ENCODE measurements around the gene GIPC1. TPM values are rescaled to one million over a fixed set of nuclear protein-coding genes. Genes with fewer than 3 reads are reported as not detected.

Gene GIPC1
- total RNA-seq, 1 donor from 2014 or later, result 45.5 TPM

GRCh38 chr19:14516048-14516534, 20.2 kb upstream of the GIPC1 start:
- peaks cover 59% of the 10 kb centered on the region for H3K4me1 ChIP-seq
- no peaks in the 10 kb centered on the region for H3K9me3 ChIP-seq (replicated peaks)
- H3K36me3 ChIP-seq, result peaks cover 33% of the 10 kb centered on the region
- intact Hi-C loops (cut with micrococcal nuclease), result no loop called here
- TF ChIP-seq CTCF (IDR thresholded peaks at IDR 0.05; ENCODE audit: borderline replicate concordance), result no peak
- peak overlapping the region; percentile 100 for H3K27ac ChIP-seq (replicated peaks)
- no peak for DNase-seq
- H3K27me3 ChIP-seq (ENCODE audit: low read depth), result no peaks in the 10 kb centered on the region
- H3K4me3 ChIP-seq, result peak overlapping the region; percentile 99

- intact Hi-C loops (cut with micrococcal nuclease), result no loop called here
- Histone ChIP-seq H3K36me3 (peaks cover 33% of the 10 kb centered on the region), H3K4me1 (peaks cover 59% of the 10 kb centered on the region), H3K4me3 (peak overlapping the region; percentile 99), H3K27me3 (ENCODE audit: low read depth) (no peaks in the 10 kb centered on the region), H3K27ac (replicated peaks) (peak overlapping the region; percentile 100), H3K9me3 (replicated peaks) (no peaks in the 10 kb centered on the region)
- no peak for TF ChIP-seq CTCF (IDR thresholded peaks at IDR 0.05; ENCODE audit: borderline replicate concordance)
- no peak for DNase-seq
These were observed 19.6 kb upstream of the GIPC1 start for GRCh38 chr19:14515501-14516047.

GRCh38 chr19:14514215-14514863, 18.4 kb upstream of the GIPC1 start:
- no peaks in the 10 kb centered on the region for H3K9me3 ChIP-seq (replicated peaks)
- H3K27me3 ChIP-seq (ENCODE audit: low read depth), result no peaks in the 10 kb centered on the region
- H3K4me3 ChIP-seq, result peak overlapping the region; percentile 99
- peaks cover 33% of the 10 kb centered on the region for H3K36me3 ChIP-seq
- peaks cover 61% of the 10 kb centered on the region for H3K4me1 ChIP-seq
- TF ChIP-seq CTCF (IDR thresholded peaks at IDR 0.05; ENCODE audit: borderline replicate concordance), result no peak
- intact Hi-C loops (cut with micrococcal nuclease), result no loop called here
- peak overlapping the region; percentile 30 for H3K27ac ChIP-seq (replicated peaks)
- DNase-seq, result no peak

GRCh38 chr19:14512406-14512961, 16.6 kb upstream of the GIPC1 start:
- intact Hi-C loops (cut with micrococcal nuclease), result no loop called here
- Histone ChIP-seq H3K27ac (replicated peaks) (no peak overlapping the region), H3K27me3 (ENCODE audit: low read depth) (no peaks in the 10 kb centered on the region), H3K4me3 (no peak overlapping the region), H3K4me1 (peaks cover 56% of the 10 kb centered on the region), H3K36me3 (peaks cover 33% of the 10 kb centered on the region), H3K9me3 (replicated peaks) (no peaks in the 10 kb centered on the region)
- no peak for DNase-seq
- no peak for TF ChIP-seq CTCF (IDR thresholded peaks at IDR 0.05; ENCODE audit: borderline replicate concordance)

DNA sequence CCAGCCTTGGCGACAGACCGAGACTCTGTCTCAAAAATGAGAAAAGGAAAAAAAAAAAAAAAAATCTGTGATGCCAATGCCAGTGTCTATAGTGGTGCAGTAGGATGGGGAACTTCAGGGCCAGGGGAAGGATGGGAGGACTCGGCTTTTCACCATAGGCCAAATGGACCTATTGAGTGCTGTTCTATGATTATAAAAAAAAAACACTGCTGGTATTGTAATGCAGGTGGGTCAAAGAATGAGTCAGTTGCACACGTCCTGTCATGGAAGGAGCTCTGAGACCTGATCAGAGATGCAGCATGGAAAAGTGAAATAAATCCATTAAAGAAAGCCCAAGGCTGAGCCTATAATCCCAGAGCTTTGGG, 15.3 kb upstream of the GIPC1 start:
- Histone ChIP-seq H3K27me3 (ENCODE audit: low read depth) (no peaks in the 10 kb centered on the region), H3K9me3 (replicated peaks) (no peaks in the 10 kb centered on the region), H3K4me1 (peaks cover 43% of the 10 kb centered on the region), H3K27ac (replicated peaks) (peak overlapping the region; percentile 71), H3K36me3 (peaks cover 23% of the 10 kb centered on the region), H3K4me3 (no peak overlapping the region)
- TF ChIP-seq CTCF (IDR thresholded peaks at IDR 0.05; ENCODE audit: borderline replicate concordance), result no peak
- DNase-seq, result no peak
- intact Hi-C loops (cut with micrococcal nuclease), result no loop called here

All from left ventricle myocardium inferior (tissue), 1 donor.